ENCODE measurements around the gene BTNL2.
A peak's percentile ranks its signal among the peaks of the same experiment; 100 is the strongest.

The BTNL2 gene

DNA sequence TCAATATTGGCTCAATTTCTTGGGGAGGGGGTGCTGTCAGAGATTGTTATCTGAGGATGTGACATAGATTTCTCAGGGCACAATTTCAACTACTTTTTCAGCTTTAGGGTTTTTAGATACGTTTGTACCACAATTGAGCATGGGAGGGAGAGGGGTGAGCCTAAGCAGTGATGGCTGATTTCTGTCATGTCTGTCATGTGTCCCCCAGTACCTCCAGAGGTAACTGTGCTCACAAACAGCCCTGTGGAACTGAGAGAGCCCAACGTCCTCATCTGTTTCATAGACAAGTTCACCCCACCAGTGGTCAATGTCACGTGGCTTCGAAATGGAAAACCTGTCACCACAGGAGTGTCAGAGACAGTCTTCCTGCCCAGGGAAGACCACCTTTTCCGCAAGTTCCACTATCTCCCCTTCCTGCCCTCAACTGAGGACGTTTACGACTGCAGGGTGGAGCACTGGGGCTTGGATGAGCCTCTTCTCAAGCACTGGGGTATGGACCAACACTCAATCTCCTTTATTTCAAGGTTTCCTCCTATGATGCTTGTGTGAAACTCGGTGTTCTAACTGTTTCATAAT lies 36.1 kb upstream of the BTNL2 start:
- no peak for DNase-seq
- no peak overlapping the region for H3K4me3 Mint-ChIP-seq

DNA sequence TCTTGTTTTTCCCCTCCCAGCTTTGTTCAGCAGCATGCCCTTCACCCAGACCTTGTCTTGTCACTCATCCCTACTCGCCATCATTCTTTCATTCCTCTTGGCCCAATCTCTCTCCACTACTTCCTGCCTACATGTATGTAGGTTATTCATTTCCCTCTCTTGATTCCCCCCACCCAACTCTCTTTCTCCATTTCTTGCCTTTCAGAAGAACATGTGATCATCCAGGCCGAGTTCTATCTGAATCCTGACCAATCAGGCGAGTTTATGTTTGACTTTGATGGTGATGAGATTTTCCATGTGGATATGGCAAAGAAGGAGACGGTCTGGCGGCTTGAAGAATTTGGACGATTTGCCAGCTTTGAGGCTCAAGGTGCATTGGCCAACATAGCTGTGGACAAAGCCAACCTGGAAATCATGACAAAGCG lies 35.3 kb upstream of the BTNL2 start:
- no peak overlapping the region for H3K27ac Mint-ChIP-seq
- DNase-seq = no peak
- H3K27me3 Mint-ChIP-seq (ENCODE audit: low read depth, poor library complexity) = peaks cover 3% of the 10 kb centered on the region
- no peaks in the 10 kb centered on the region for H3K36me3 Mint-ChIP-seq (ENCODE audit: low read depth)
- H3K9me3 Mint-ChIP-seq = no peaks in the 10 kb centered on the region
- H3K4me1 Mint-ChIP-seq = no peaks in the 10 kb centered on the region
- TF ChIP-seq, protein P1, sequence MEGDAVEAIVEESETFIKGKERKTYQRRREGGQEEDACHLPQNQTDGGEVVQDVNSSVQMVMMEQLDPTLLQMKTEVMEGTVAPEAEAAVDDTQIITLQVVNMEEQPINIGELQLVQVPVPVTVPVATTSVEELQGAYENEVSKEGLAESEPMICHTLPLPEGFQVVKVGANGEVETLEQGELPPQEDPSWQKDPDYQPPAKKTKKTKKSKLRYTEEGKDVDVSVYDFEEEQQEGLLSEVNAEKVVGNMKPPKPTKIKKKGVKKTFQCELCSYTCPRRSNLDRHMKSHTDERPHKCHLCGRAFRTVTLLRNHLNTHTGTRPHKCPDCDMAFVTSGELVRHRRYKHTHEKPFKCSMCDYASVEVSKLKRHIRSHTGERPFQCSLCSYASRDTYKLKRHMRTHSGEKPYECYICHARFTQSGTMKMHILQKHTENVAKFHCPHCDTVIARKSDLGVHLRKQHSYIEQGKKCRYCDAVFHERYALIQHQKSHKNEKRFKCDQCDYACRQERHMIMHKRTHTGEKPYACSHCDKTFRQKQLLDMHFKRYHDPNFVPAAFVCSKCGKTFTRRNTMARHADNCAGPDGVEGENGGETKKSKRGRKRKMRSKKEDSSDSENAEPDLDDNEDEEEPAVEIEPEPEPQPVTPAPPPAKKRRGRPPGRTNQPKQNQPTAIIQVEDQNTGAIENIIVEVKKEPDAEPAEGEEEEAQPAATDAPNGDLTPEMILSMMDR (IDR thresholded peaks at IDR 0.05) = no peak
- no peak overlapping the region for H3K4me3 Mint-ChIP-seq

More for the DNA sequence above, 36.1 kb upstream of the BTNL2 start:
- H3K36me3 Mint-ChIP-seq (ENCODE audit: low read depth) = no peaks in the 10 kb centered on the region
- H3K27me3 Mint-ChIP-seq (ENCODE audit: low read depth, poor library complexity) = peaks cover 3% of the 10 kb centered on the region
- no peaks in the 10 kb centered on the region for H3K9me3 Mint-ChIP-seq
- H3K27ac Mint-ChIP-seq = no peak overlapping the region
- TF ChIP-seq, protein P1 (IDR thresholded peaks at IDR 0.05) = no peak
- no peaks in the 10 kb centered on the region for H3K4me1 Mint-ChIP-seq

DNA sequence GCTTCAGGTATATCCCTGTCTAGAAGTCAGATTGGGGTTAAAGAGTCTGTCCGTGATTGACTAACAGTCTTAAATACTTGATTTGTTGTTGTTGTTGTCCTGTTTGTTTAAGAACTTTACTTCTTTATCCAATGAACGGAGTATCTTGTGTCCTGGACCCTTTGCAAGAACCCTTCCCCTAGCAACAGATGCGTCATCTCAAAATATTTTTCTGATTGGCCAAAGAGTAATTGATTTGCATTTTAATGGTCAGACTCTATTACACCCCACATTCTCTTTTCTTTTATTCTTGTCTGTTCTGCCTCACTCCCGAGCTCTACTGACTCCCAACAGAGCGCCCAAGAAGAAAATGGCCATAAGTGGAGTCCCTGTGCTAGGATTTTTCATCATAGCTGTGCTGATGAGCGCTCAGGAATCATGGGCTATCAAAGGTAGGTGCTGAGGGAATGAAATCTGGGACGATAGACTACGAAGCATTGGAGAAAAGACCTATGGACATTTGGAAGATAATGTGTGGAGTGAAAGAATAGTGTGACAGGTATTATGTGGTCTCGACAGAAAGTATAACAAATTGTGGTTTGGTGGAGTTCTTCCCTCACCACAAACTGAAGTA lies 32.7 kb upstream of the BTNL2 start, which contains the start of gene HLA-DRA:
Gene HLA-DRA (plus strand): TSS at position 286 of the 613 bp plus-strand sequence. CDS start 64 bp downstream, at position 350.
- Mint-ChIP-seq H3K9me3 (no peaks in the 10 kb centered on the region), H3K4me1 (no peaks in the 10 kb centered on the region), H3K27ac (no peak within 1 kb of the TSS), H3K27me3 (ENCODE audit: low read depth, poor library complexity) (peaks cover 3% of the 10 kb centered on the region), H3K36me3 (ENCODE audit: low read depth) (no peaks in the 10 kb centered on the region), H3K4me3 (no peak within 1 kb of the TSS)
- DNase-seq = peak; percentile 15
- TF ChIP-seq, protein P1 (IDR thresholded peaks at IDR 0.05) = no peak

DNA sequence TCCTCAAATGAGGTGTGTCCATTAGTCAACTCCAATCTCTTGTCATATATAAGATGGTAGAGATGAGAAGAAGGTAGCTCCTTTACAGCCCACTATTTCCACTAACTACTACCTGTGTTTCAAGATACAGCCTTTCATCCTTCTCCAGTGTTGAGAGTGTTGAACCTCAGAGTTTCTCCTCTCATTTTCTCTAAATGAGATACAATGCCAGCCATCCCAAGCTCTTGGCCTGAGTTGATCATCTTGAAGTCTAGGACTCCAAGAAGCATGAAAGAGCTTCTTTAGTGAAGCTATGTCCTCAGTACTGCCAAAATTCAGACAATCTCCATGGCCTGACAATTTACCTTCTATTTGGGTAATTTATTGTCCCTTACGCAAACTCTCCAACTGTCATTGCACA lies 32.2 kb upstream of the BTNL2 start:
- no peaks in the 10 kb centered on the region for H3K36me3 Mint-ChIP-seq (ENCODE audit: low read depth)
- TF ChIP-seq, protein P1 (IDR thresholded peaks at IDR 0.05) = no peak
- DNase-seq = no peak
- no peak overlapping the region for H3K27ac Mint-ChIP-seq
- H3K27me3 Mint-ChIP-seq (ENCODE audit: low read depth, poor library complexity) = peaks cover 3% of the 10 kb centered on the region
- H3K4me3 Mint-ChIP-seq = no peak overlapping the region
- H3K4me1 Mint-ChIP-seq = no peaks in the 10 kb centered on the region
- no peaks in the 10 kb centered on the region for H3K9me3 Mint-ChIP-seq

DNA sequence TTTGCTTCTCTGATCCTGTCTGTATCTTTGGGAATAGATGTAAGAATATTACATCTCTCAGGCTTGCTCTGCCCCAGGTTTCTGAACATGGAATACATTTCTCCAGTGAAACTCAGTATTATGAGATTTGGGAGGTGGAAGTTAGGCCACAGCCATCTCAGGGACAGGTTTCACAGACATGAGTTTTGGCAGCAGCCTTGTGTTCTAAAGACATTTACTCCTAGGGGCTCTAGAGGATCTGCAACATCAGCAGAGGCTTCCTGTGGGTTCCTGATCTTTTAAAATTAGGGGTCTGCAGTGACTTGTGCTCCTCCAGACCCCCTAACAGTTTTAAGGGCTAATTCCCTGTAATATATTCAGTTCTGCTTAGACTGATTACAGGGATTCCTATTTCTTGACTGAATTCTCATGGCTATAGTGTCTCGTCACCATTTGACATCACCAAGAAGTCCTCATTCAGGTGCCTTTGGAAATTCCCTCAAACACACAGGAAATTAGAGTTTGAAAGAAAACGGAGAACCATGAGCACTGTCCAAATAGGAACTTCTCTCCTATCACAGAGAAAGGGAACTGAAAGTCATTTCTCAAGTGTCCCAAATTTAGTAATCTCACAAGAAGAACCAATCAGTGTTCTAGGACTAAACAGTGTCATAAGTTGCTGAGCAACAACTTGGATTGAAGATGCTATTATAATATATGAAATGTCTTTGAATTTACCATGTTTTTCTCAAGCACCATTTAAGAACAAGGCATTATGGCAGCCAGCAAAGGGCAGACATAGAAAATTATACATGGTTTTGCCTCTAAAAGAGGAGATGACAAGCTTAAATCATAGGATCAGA lies 30.2 kb upstream of the BTNL2 start:
- H3K4me3 Mint-ChIP-seq = no peak overlapping the region
- H3K36me3 Mint-ChIP-seq (ENCODE audit: low read depth) = no peaks in the 10 kb centered on the region
- H3K4me1 Mint-ChIP-seq = no peaks in the 10 kb centered on the region
- DNase-seq = no peak
- no peaks in the 10 kb centered on the region for H3K9me3 Mint-ChIP-seq
- TF ChIP-seq, protein P1 (IDR thresholded peaks at IDR 0.05) = no peak
- no peaks in the 10 kb centered on the region for H3K27me3 Mint-ChIP-seq (ENCODE audit: low read depth, poor library complexity)
- no peak overlapping the region for H3K27ac Mint-ChIP-seq

Measured in nephron progenitor cell (in vitro differentiated cells).